T1000 (cell line): ENCODE measurements around the gene EPO.
"Not testable (repeated sequence)": the region's sequence is repeated elsewhere in the genome, so short reads cannot be mapped to it uniquely, and the experiment has no call there.

ENCODE experiments used
- DNase-seq: peaks from one replicate; lab custom pipeline; 2025; ENCODE audit warnings: mixed read lengths; lab: John Stamatoyannopoulos, UW

Gene EPO

DNA sequence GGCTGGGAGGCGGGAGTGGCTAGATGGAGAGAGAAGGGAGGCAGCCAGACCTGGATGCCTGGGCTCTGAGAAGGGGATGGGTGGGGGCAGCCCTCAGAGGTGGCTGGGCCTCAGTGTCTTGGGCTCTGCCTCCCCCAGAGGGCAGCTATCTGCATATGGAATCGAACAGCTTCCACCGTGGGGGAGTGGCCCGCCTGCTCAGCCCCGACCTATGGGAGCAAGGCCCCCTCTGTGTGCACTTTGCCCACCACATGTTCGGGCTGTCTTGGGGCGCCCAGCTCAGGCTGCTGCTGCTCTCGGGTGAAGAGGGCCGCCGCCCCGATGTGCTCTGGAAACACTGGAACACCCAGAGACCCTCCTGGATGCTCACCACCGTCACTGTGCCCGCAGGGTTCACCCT lies 16.4 kb downstream of the EPO start:
- DNase-seq, result no peak

DNA sequence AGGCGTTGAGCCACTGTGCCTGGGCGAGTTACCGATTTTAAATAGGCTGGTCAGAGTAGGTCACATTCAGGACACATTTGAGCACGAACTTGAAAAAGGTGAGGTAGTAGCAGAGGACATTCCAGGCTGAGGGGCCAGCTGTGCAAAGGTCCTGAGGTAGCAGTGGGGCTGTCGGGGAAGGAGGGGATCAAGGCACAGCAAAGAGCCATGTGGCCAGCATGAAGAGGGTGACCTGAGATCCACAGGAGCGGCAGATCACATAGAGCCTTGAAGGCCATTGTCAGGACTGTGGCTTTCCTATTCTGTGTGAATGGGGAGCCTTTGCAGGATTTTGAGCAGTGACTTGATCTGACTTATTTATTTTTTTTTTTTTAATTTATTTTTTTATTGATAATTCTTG lies 19.7 kb downstream of the EPO start:
- DNase-seq, result no peak

DNA sequence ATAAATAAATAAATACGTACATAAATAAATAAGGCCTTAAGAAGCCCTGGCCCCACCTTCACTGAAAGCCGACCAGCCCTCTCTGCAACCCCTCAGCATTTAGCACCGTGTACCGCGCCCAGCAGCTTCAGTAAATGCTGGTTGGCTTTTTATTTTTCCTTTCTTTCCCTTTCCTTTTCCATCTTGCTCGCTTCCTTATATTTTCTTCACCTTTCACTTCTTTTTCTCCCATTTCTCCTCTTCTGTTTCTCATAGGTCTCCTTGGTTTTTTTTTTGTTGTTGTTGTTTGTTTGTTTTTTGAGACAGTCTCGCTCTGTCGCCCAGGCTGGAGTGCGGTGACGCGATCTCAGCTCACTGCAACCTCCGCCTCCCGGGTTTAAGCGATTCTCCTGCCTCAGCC lies 24.3 kb downstream of the EPO start:
- DNase-seq, result no peak

DNA sequence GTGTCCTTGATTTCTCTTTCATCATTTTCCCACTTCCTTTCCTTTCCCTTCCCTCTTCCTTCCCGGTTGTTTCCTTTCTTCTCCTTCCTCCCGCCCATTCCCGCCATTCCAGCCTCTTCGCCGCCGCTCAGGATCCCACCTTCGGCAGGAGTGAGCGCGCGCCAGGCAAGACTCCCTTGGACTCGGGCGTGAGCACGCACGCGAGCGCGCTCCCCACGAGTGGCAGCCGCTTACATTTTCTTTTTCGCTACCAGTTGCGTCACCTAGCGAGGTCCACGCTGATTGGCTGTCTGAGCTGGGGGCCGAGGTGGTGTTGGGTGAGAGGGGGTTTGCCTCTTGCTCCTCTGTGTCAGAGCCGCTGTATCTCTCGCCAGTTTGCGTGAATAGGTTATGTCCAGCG lies 24.9 kb downstream of the EPO start:
- DNase-seq, result no peak

DNA sequence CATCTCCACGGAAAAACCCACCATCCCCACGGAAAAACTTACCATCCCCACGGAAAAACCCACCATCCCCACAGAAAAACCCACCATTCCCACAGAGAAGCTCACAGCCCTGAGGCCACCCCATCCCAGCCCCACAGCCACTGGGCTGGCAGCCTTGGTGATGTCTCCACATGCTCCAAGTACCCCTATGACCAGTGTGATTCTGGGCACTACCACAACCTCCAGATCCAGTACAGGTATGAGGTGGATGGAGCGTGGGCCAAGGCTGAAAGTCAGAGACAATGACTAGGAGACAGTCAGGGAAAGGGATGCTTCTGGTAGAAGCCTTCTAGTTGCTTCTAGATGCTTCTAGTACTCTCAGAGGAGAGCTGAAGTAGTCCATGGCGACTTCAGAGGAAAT lies 32.7 kb downstream of the EPO start:
- no peak for DNase-seq

DNA sequence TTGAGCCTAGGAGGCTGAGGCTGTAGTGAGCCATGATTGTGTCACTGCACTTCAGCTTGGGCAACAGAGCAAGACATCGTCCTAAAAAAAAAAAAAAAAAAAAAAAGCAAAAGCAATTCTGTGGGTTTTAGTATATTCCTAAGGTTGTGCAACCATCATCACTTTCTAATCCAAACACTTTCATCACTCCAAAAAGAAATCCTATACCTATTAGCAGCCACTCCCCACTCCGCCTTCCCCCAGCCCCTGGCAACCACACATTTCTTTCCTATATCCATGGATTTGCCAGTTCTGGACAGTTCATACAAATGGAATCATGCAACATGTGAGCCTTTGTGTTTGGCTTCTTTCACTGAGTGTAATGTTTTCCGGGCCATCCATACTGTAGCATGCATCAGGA lies 33.5 kb downstream of the EPO start:
- no peak for DNase-seq

DNA sequence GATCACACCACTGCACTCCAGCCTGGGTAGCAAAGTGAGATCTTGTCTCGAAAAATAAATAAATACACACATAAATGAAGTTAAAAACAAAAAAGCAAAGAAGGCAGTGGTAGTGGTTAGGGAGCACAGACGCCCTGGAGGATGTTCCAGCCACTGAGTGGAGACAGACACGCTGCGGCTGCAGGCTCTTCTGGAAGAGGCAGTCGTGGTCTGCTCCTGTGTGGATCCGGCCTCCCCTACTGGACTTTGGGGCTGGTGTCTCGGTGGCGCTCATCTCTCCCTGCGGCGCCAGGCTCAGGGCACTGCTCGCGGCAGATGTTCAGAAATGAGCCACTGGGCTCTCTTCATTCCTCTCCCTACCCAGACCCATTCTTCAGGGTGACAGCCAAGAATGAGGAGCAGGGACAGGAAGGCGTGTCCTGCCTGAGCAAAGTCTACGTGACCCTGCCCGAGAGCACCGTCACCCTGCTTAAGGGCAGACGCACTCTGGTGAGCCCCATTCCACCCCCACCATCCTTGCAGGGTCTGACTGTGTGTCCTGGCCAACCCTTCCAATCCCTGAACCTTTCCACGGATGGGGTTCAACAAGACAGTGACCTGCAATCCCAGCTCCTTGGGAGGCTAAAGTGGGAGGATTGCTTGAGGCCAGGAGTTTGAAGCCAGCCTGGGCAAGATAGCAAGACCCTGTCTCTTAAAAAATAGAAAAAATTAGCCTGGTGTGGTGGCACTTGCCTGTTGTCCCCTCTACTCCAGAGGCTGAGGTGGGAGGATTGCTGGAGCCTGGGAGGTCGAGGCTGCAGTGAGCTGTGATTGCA lies 39.3 kb downstream of the EPO start:
- no peak for DNase-seq

DNA sequence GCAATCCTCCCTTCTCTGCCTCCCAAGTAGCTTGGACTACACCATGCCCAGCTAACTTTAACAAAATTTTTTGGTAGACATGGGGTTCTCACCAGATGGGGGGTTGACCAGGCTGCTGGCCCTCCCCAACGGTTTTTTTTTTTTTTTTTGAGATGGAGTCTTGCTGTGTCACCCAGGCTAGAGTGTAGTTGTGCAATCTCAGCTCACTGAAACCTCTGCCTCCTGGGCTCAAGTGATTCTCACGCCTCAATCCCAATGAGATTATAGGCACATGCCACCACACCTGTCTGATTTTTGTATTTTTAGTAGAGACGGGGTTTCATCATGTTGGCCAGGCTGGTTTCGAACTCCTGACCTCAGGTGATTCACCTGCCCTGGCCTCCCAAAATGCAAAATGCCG lies 42.6 kb downstream of the EPO start:
- not testable (repeated sequence) for DNase-seq

DNA sequence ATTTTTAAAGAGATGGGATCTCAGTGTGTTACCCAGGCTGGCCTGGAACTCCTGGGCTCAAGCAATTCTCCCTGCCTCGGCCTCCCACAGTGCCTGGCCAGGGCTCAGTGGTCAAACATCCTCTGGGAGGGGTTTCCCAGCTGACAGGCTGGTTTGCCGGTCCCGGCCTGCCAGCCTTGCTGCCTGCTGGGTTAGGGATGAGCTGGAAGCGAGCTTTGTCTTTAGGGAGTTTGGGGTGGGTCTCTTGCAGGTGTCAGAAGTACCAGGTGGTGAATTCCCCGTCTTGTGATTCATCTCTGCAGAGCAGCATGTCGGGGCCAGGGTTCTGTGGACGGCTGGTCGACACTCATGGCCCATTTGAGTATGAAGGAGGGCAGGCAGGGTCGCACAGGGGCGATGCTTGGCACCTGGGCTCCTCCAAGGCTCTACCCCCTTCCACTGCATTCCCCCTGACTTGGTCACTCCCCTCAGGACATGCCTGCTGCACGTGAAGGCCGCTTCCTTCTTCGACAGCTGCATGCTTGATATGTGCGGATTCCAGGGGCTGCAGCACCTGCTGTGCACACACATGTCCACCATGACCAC lies 43.4 kb downstream of the EPO start:
- no peak for DNase-seq

DNA sequence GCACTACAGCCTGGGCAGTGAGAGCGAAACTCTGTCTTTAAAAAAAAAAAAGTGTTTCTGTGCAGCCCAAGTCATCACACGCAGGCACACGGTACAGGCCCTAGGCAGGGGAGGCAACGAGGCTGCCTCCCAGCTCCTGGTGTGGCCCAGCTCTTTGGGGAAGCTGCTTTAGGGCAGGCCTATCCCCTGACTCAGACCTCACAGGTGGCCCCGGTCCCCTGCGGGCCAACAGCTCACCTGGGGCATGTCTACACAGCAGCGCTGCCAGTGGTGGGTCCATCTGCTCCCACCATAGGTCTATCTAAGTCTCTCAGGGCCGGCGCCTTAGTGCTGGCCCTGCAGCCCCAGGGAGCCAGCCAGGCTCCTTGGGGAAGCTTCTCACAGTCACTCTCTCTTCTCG lies 44.6 kb downstream of the EPO start:
- DNase-seq, result no peak

DNA sequence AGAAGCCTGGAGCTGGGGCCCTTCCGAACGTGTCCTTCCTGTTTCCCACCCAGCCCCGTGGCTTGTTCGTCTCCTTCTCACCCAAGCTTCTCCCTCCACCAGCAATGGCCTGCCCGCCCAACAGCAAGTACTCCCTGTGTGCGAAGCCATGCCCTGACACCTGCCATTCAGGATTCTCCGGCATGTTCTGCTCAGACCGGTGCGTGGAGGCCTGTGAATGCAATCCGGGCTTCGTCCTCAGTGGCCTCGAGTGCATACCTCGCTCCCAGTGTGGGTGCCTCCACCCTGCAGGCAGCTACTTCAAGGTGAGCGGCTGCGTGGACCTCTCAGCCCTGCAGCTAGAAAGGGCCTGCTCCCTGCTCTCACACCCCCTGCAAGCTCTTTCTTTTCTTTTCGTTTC lies 45.0 kb downstream of the EPO start:
- DNase-seq, result no peak

DNA sequence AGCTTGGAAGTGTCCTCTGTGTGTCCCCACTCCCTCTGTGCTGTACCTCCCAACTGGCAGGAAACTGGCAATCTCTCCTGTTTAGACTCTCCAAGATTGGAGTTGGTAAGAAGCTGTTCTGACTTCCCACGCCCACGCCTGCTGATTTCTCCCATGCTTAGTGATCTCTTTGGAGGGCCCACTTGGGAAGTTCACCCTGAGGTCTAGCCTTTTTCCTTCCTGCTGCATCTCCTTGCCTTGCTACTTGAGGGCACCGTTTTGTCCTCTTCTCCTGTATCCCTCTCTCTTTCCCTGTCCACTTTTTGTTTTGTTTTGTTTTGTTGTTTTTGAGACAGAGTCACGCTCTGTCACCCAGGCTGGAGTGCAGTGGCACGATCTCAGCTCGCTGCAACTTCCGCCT lies 48.5 kb downstream of the EPO start:
- DNase-seq, result no peak
